GM18951 (cell line): Measurements from ENCODE around the gene NANOS3.

Experiments
- POLR2A ChIP-seq: IDR thresholded peaks from 4 replicates; pipeline ENCODE4 v1.6.1; 2011; ENCODE audit warnings: mild to moderate bottlenecking; ENCODE audit not compliant: insufficient read length, insufficient read depth; ENCODE audit errors: extremely low read depth
- in situ Hi-C: fragments of 300-500 bp; cut with MboI; formaldehyde crosslinking; loops from one replicate; pipeline ENCODE4 v1.12.0; 2022; ENCODE audit warnings: low sequenced_read_pairs, mixed read lengths, inconsistent platforms; ENCODE audit not compliant: unreplicated experiment

Gene NANOS3

GRCh38 chr19:13892870-13893269 lies 15.9 kb downstream of the NANOS3 start:
- TF ChIP-seq POLR2A, result no peak
- in situ Hi-C loops, result no loop called here

DNA sequence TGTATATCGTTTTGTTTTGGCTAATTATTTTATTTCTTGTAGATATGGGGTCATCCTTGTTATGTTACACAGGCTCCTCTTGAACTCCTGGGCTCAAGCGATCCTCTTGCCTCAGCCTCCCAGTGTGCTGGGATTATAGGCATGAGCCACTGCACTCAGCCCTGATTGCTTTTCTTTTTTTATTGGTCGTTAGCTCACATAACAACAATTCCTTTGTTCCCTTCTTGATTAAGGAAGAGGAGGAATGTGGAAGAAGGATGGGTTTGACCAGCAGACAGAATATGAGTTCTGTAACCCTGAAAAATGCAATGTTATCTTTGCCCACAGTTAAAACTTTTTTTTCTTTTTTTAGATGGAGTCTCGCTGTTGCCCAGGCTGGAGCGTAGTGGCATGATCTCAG lies 17.6 kb downstream of the NANOS3 start:
- TF ChIP-seq POLR2A, result no peak
- in situ Hi-C loops, result no loop called here

- TF ChIP-seq POLR2A, result no peak
- in situ Hi-C loops, result no loop called here
These were observed 19.3 kb downstream of the NANOS3 start for GRCh38 chr19:13896227-13896626.

- in situ Hi-C loops, result no loop called here
- no peak for TF ChIP-seq POLR2A
These were observed 22.5 kb downstream of the NANOS3 start for GRCh38 chr19:13899393-13899792.

GRCh38 chr19:13899912-13900584 lies 23.1 kb downstream of the NANOS3 start:
- in situ Hi-C loops, result no loop called here
- no peak for TF ChIP-seq POLR2A

- in situ Hi-C loops, result no loop called here
These were observed 26.1 kb downstream of the NANOS3 start for GRCh38 chr19:13902993-13903555.

DNA sequence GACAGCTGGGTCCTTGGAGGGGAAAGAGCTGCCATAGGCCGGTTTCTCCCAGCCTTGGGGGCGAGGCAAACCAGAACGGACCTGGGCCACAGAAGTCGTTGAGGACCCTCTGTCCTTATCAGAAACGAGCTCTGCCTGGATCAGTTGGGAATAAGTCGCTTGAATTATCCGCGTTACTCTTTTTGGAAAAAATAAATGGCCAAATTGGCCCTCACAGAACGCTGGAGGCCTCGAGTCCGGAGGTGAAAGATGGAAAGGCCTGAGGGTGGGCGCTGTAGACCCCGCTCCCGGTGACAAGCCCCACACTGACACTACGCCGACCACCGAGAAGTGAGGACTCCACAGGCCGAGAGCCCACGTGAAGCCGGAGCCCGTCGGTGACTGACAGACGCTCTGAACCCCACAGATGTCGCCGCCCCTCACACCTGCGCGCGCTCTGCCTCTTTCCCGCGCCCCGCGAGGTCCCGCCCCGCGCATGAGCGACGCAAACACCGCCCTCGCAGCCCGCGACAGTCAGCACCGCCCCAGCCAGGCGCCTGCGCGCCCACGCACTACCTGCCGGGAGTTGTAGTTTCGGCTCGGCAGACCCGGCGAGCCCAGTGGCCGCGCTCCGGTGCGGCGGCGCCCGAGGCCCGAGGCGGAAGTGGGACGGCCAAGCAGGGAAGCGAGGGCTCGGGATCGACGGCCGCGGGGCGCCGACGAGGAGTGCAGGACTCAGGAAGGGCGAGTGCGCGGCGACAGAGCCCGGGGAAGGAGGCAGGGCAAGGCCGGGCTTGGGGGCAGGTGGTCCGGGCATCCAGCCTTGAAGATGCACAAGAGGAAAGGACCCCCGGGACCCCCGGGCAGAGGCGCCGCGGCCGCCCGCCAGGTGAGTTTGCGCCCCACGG lies 28.9 kb downstream of the NANOS3 start, which contains the start of the genes BRME1 and CC2D1A:
TSS of gene BRME1 (minus strand) at position 484 of the 887 bp plus-strand sequence. CDS start 1,225 bp downstream, outside the sequence.
TSS of gene CC2D1A (plus strand) at position 568 of the 887 bp plus-strand sequence. CDS start at position 809, 241 bp downstream.
- in situ Hi-C loops, result no loop called here
- peak; percentile 70 for TF ChIP-seq POLR2A

More at GRCh38 chr19:13902993-13903555, 26.1 kb downstream of the NANOS3 start:
- TF ChIP-seq POLR2A, result no peak

GRCh38 chr19:13906521-13906904 lies 29.6 kb downstream of the NANOS3 start:
- in situ Hi-C loops, result no loop called here
- TF ChIP-seq POLR2A, result no peak

DNA sequence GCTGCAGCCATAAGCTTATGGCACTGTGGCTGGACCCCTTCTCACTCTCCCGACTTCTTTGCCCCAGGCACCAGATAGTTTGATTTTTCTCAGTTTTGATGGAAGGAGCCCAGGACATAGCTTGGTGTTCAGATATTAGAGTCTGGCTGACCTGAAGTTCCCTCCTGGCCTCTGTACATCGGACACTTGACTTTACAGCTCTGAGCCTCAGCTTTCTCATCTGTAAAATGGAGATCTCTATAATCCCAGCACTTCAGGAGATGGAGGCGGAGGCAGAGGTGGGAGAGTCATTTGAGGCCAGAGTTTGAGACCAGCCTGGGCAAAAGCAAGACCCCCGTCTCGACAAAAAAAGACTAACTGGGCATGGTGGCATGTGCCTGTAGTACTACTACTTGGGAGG lies 30.0 kb downstream of the NANOS3 start:
- no peak for TF ChIP-seq POLR2A
- in situ Hi-C loops, result no loop called here

DNA sequence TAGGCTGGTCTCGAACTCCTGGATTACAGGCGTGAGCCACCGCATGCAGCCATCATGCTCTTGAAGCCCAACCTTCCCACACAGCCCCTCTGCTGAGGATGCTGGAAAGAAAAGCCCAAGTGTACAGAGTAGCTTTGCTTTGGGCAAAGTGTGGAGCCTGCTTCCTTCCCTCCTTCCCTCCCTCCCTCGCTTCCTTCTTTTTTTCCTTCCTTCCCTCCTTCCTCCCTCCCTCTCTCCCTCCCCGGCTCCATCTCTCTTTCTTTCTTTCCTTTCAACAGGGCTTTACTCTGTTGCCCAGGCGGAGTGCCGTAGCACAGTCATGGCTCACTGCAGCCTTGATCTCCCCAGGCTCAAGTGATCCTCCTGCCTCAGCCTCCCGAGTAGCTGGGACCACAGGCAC lies 31.7 kb downstream of the NANOS3 start:
- TF ChIP-seq POLR2A, result no peak
- in situ Hi-C loops, result no loop called here

DNA sequence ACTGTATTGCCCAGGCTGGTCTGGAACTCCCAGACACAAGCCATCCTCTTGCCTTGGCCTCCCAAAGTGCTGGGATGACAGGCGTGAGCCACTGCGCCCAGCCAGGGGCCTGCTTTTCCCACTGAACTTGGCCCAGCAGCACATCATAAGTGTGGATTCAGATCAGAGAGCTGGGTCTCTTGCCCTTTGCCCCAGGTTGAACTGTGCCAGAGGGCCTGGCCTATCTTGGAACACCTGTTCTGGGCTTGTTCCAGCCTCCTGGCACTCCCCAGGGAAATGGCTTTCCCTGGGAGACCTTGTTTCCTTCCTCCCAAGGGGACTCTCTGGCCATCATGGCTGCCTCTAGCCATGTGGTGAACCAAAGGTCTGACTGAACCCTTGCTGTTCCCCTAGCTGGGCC lies 32.5 kb downstream of the NANOS3 start:
- in situ Hi-C loops, result no loop called here
- no peak for TF ChIP-seq POLR2A

GRCh38 chr19:13913352-13913751 lies 36.4 kb downstream of the NANOS3 start:
- no peak for TF ChIP-seq POLR2A
- in situ Hi-C loops, result no loop called here

GRCh38 chr19:13914777-13915176 lies 37.8 kb downstream of the NANOS3 start:
- no peak for TF ChIP-seq POLR2A
- in situ Hi-C loops, result no loop called here
